Calu3 (cell line): ENCODE results near the gene CLEC9A. TPM values are rescaled to one million over a fixed set of nuclear protein-coding genes. Genes with fewer than 3 reads are reported as not detected.

ENCODE experiments used
- BruUV-seq: library from RNA; stranded (reverse); fragments of 400-500 nt; replicated peaks from 2 replicates; lab custom pipeline; 2021; lab: Mats Ljungman, UMichigan
- CTCF ChIA-PET: fragments of 300-600 bp; sonication (Branson Sonifier 250); formaldehyde crosslinking; loops from one replicate; lab custom pipeline; 2022; ENCODE audit warnings: antibody characterized with exemption; lab: Charles Lee
- DNase-seq: peaks from one replicate; pipeline ENCODE4 v3.0.0; 2022
- H3K27ac Mint-ChIP-seq: one replicate; pipeline ENCODE4 v1.8.0; 2022; ENCODE audit warnings: mixed read lengths; ENCODE audit not compliant: unreplicated experiment
- H3K27me3 Mint-ChIP-seq: one replicate; pipeline ENCODE4 v1.8.0; 2022; ENCODE audit warnings: mixed read lengths; ENCODE audit not compliant: unreplicated experiment
- H3K36me3 Mint-ChIP-seq: one replicate; pipeline ENCODE4 v1.8.0; 2022; ENCODE audit warnings: mild to moderate bottlenecking, moderate library complexity, mixed read lengths; ENCODE audit not compliant: insufficient read depth, unreplicated experiment
- H3K4me1 Mint-ChIP-seq: one replicate; pipeline ENCODE4 v1.8.0; 2022; ENCODE audit warnings: mild to moderate bottlenecking, low read depth, mixed read lengths; ENCODE audit not compliant: unreplicated experiment
- H3K4me3 Mint-ChIP-seq: one replicate; pipeline ENCODE4 v1.8.0; 2022; ENCODE audit warnings: mild to moderate bottlenecking, low read depth, moderate library complexity, mixed read lengths; ENCODE audit not compliant: unreplicated experiment
- H3K9me3 Mint-ChIP-seq: one replicate; pipeline ENCODE4 v1.8.0; 2022; ENCODE audit warnings: low read depth, mixed read lengths; ENCODE audit not compliant: unreplicated experiment
- CTCF ChIP-seq: fragments of 200-600 bp; IDR thresholded peaks from one replicate; pipeline ENCODE4 v1.8.0; 2022; ENCODE audit warnings: antibody characterized with exemption; ENCODE audit not compliant: unreplicated experiment
- intact Hi-C: fragments of 100-400 bp; cut with micrococcal nuclease; formaldehyde crosslinking; loops from one replicate; pipeline ENCODE4 v1.10.0; 2022; ENCODE audit not compliant: unreplicated experiment
- total RNA-seq: library from RNA; stranded (reverse); gene quantifications from 2 replicates; pipeline ENCODE4 v1.2.3, GENCODE V29; 2022

Gene CLEC9A
- total RNA-seq, 1 experiment from 2014 or later, result not detected

- H3K4me3 Mint-ChIP-seq, result no peak overlapping the region
- H3K36me3 Mint-ChIP-seq, result no peaks in the 10 kb centered on the region
- DNase-seq, result no peak
- intact Hi-C loops, result no loop called here
- BruUV-seq, result no TSS peak
- H3K9me3 Mint-ChIP-seq, result no peaks in the 10 kb centered on the region
- peaks cover 20% of the 10 kb centered on the region for H3K4me1 Mint-ChIP-seq
- H3K27me3 Mint-ChIP-seq, result no peaks in the 10 kb centered on the region
- CTCF ChIA-PET, result interaction anchor here (1.2 kb wide), 1 partner anchor 25 kb away, joined by 3 read pairs; no protein-coding TSS in a partner anchor
- peak overlapping the region; percentile 61 for H3K27ac Mint-ChIP-seq
- TF ChIP-seq CTCF, result no peak
These were observed 38.6 kb downstream of the CLEC9A start for GRCh38 chr12:10069099-10069498.

GRCh38 chr12:10069976-10070375 is 39.5 kb downstream of the CLEC9A start:
- H3K27me3 Mint-ChIP-seq, result no peaks in the 10 kb centered on the region
- no peak for DNase-seq
- BruUV-seq, result no TSS peak
- no peak overlapping the region for H3K27ac Mint-ChIP-seq
- intact Hi-C loops, result no loop called here
- H3K36me3 Mint-ChIP-seq, result no peaks in the 10 kb centered on the region
- peaks cover 20% of the 10 kb centered on the region for H3K4me1 Mint-ChIP-seq
- TF ChIP-seq CTCF, result no peak
- no peak overlapping the region for H3K4me3 Mint-ChIP-seq
- CTCF ChIA-PET, result no interaction called here
- H3K9me3 Mint-ChIP-seq, result no peaks in the 10 kb centered on the region

- CTCF ChIA-PET, result no interaction called here
These were observed 39.9 kb downstream of the CLEC9A start for GRCh38 chr12:10070380-10070779.

GRCh38 chr12:10072131-10072530 is 41.6 kb downstream of the CLEC9A start:
- no peaks in the 10 kb centered on the region for H3K36me3 Mint-ChIP-seq
- H3K9me3 Mint-ChIP-seq, result no peaks in the 10 kb centered on the region
- H3K27ac Mint-ChIP-seq, result no peak overlapping the region
- H3K4me1 Mint-ChIP-seq, result peaks cover 20% of the 10 kb centered on the region
- DNase-seq, result no peak
- TF ChIP-seq CTCF, result no peak
- BruUV-seq, result no TSS peak
- no peaks in the 10 kb centered on the region for H3K27me3 Mint-ChIP-seq
- CTCF ChIA-PET, result no interaction called here
- no peak overlapping the region for H3K4me3 Mint-ChIP-seq
- intact Hi-C loops, result no loop called here

More at GRCh38 chr12:10070380-10070779, 39.9 kb downstream of the CLEC9A start:
- BruUV-seq, result no TSS peak
- no peak for TF ChIP-seq CTCF
- intact Hi-C loops, result no loop called here
- Mint-ChIP-seq H3K4me1 (peaks cover 20% of the 10 kb centered on the region), H3K9me3 (no peaks in the 10 kb centered on the region), H3K4me3 (no peak overlapping the region), H3K27ac (no peak overlapping the region), H3K27me3 (no peaks in the 10 kb centered on the region), H3K36me3 (no peaks in the 10 kb centered on the region)
- no peak for DNase-seq
